HG03521 (cell line): ENCODE measurements around the gene USP20.

Source experiments
- ATAC-seq: cut with Tn5 transposase; IDR thresholded peaks from one replicate; pipeline ENCODE4 v1.9.1; 2021; ENCODE audit warnings: mild to moderate bottlenecking, moderate library complexity; ENCODE audit not compliant: unreplicated experiment

USP20 gene

GRCh38 chr9:129871046-129871445 is 35.8 kb downstream of the USP20 start:
- no peak for ATAC-seq

GRCh38 chr9:129873563-129874190 is 38.4 kb downstream of the USP20 start:
- no peak for ATAC-seq

GRCh38 chr9:129874261-129875101 is 39.2 kb downstream of the USP20 start:
- ATAC-seq = no peak

GRCh38 chr9:129875181-129875611 is 39.9 kb downstream of the USP20 start:
- ATAC-seq = no peak

GRCh38 chr9:129875687-129876395 is 40.6 kb downstream of the USP20 start:
- no peak for ATAC-seq

- no peak for ATAC-seq
Observed at GRCh38 chr9:129876815-129877214, 41.6 kb downstream of the USP20 start.

GRCh38 chr9:129878291-129878690 is 43.0 kb downstream of the USP20 start:
- ATAC-seq = no peak

- ATAC-seq = no peak
Observed at GRCh38 chr9:129879103-129879699, 43.9 kb downstream of the USP20 start.

GRCh38 chr9:129879991-129880653 is 44.9 kb downstream of the USP20 start:
- ATAC-seq = no peak

GRCh38 chr9:129880654-129881546 is 45.6 kb downstream of the USP20 start:
- ATAC-seq = no peak

GRCh38 chr9:129881547-129882324 is 46.5 kb downstream of the USP20 start:
- ATAC-seq = no peak

- ATAC-seq = peak; percentile 41
Observed at GRCh38 chr9:129884220-129885017, 49.2 kb downstream of the USP20 start.

- ATAC-seq = no peak
Observed at GRCh38 chr9:129885018-129885669, 49.9 kb downstream of the USP20 start.

- peak; percentile 27 for ATAC-seq
Observed at GRCh38 chr9:129885670-129886106, 50.4 kb downstream of the USP20 start.

GRCh38 chr9:129886226-129887174 is 51.2 kb downstream of the USP20 start:
- ATAC-seq = no peak
